ENCODE measurements around the gene ANXA11.

Gene ANXA11

GRCh38 chr10:80122110-80122710 lies 83.1 kb downstream of the ANXA11 start:
- Histone ChIP-seq H3K9me3 (no peaks in the 10 kb centered on the region), H3K27ac (no peak overlapping the region), H3K4me3 (no peak overlapping the region), H3K27me3 (no peaks in the 10 kb centered on the region), H3K36me3 (no peaks in the 10 kb centered on the region), H3K4me1 (peaks cover 0 to 10% (median 8%) of the 10 kb centered on the region in 4 donors)
- intact Hi-C loops (cut with DNase I; ENCODE audit: low total_unique reads) = no loop called here
- TF ChIP-seq CTCF (IDR thresholded peaks at IDR 0.05) = no peak
- no peak for DNase-seq

DNA sequence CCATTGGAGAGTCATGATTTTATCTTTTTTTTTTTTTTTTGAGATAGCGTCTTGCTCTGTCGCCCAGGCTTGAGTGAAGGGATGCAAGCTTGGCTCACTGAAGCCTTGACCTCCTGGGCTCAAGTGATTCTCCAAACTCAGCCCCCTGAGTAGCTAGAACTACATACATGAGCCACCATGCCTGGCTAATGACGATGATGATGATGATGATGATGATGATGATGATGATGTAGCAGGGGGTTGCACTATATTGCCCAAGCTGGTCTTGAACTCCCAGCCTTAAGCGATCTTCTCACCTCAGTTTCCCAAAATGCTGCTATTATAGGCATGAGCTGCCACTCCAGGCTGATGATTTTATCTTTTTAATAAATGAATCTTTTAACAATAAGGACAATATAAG lies 86.7 kb downstream of the ANXA11 start:
- DNase-seq = no peak
- H3K4me1 ChIP-seq = peaks cover 0 to 10% (median 8%) of the 10 kb centered on the region in 4 donors
- no peak overlapping the region for H3K27ac ChIP-seq
- H3K9me3 ChIP-seq = no peaks in the 10 kb centered on the region
- no peak for TF ChIP-seq CTCF (IDR thresholded peaks at IDR 0.05)
- H3K27me3 ChIP-seq = no peaks in the 10 kb centered on the region
- no peak overlapping the region for H3K4me3 ChIP-seq
- no peaks in the 10 kb centered on the region for H3K36me3 ChIP-seq
- intact Hi-C loops (cut with DNase I; ENCODE audit: low total_unique reads) = no loop called here

- peaks cover 0 to 11% (median 4%) of the 10 kb centered on the region in 4 donors for H3K4me1 ChIP-seq
- H3K27me3 ChIP-seq = no peaks in the 10 kb centered on the region
- peak overlapping the region in 1 of 2 donors; percentile 30 for H3K27ac ChIP-seq
- H3K4me3 ChIP-seq = no peak overlapping the region
- intact Hi-C loops (cut with DNase I; ENCODE audit: low total_unique reads) = no loop called here
- H3K9me3 ChIP-seq = peaks cover 0 to 12% (median 8%) of the 10 kb centered on the region in 3 donors
- TF ChIP-seq CTCF (IDR thresholded peaks at IDR 0.05) = no peak
- no peak for DNase-seq
- no peaks in the 10 kb centered on the region for H3K36me3 ChIP-seq
These were observed 94.4 kb downstream of the ANXA11 start for GRCh38 chr10:80110986-80111385.

DNA sequence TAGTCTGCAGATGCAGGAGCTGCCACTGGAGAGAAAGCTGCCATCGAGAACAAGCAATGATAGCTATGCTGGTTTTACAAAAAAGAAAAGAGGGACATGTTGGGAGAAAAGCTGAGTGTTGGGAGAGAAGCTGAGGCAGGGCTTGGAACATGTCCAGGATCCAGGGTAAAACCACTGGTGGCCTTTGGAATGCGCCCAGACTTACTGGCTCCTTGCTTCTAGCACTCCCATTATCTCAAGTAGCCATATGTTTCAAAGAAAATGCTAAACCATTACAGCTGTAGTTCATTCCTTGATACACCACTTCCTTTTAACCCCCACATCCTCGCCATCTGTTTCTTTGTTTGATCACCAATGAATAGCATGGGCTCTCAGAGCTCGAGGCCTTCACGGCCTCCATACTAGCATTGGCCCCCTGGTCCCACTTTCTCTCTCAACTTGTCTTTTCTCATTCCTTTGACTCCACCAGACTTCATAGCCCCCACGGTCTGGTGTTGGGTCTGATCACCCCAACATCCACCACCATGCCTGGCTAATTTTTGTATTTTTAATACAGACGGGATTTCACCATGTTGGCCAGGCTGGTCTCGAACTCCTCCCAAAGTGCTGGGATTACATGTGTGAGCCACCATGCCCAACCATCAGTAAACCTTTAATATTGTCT lies 96.6 kb downstream of the ANXA11 start:
- no peak for TF ChIP-seq CTCF (IDR thresholded peaks at IDR 0.05)
- Histone ChIP-seq H3K4me3 (no peak overlapping the region), H3K27me3 (no peaks in the 10 kb centered on the region), H3K27ac (no peak overlapping the region), H3K4me1 (peaks cover 0 to 27% (median 7%) of the 10 kb centered on the region in 4 donors), H3K9me3 (peaks cover 0 to 12% (median 8%) of the 10 kb centered on the region in 3 donors), H3K36me3 (no peaks in the 10 kb centered on the region)
- intact Hi-C loops (cut with DNase I; ENCODE audit: low total_unique reads) = no loop called here
- no peak for DNase-seq

- Histone ChIP-seq H3K4me1 (peaks cover 0 to 23% (median 4%) of the 10 kb centered on the region in 4 donors), H3K9me3 (peaks cover 0 to 12% (median 7%) of the 10 kb centered on the region in 3 donors), H3K36me3 (no peaks in the 10 kb centered on the region), H3K27me3 (no peaks in the 10 kb centered on the region), H3K4me3 (no peak overlapping the region), H3K27ac (peak overlapping the region; percentile 52 to 59)
- DNase-seq = peak in 1 of 2 donors; percentile 49
- intact Hi-C loops (cut with DNase I; ENCODE audit: low total_unique reads) = no loop called here
- TF ChIP-seq CTCF (IDR thresholded peaks at IDR 0.05) = no peak
These were observed 101.0 kb downstream of the ANXA11 start for GRCh38 chr10:80104066-80104926.
